ENCODE results near the gene ZNF683.

DNA sequence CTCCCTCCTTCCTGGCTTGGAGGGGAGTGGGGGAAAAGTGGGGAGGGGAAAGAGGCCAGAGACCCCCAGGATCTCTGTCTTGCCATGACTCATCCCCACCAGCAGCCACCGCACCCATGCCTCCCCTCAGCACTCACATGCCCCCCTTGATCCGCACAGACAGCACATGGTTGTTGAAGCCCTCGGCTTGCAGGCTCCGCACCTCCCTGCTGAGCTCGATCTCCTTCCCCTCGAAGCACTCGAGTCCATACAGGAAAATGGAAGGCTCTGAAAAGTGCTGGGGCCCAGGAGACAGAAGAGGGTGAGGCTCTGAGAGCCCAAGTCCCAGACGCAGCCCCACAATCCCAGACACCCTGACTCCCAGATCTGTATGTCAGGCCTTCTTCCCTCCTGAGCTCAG, 44.0 kb downstream of the ZNF683 start:
- TF ChIP-seq, protein P1, sequence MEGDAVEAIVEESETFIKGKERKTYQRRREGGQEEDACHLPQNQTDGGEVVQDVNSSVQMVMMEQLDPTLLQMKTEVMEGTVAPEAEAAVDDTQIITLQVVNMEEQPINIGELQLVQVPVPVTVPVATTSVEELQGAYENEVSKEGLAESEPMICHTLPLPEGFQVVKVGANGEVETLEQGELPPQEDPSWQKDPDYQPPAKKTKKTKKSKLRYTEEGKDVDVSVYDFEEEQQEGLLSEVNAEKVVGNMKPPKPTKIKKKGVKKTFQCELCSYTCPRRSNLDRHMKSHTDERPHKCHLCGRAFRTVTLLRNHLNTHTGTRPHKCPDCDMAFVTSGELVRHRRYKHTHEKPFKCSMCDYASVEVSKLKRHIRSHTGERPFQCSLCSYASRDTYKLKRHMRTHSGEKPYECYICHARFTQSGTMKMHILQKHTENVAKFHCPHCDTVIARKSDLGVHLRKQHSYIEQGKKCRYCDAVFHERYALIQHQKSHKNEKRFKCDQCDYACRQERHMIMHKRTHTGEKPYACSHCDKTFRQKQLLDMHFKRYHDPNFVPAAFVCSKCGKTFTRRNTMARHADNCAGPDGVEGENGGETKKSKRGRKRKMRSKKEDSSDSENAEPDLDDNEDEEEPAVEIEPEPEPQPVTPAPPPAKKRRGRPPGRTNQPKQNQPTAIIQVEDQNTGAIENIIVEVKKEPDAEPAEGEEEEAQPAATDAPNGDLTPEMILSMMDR (conservative IDR thresholded peaks at IDR 0.05 in 1 of 2, IDR thresholded peaks at IDR 0.05 in 1 of 2; ENCODE audit: low read depth in 1 of 2, low read length in 2 of 2): no peak
- no peak for TF ChIP-seq EZH2 (IDR thresholded peaks at IDR 0.05; ENCODE audit: low read length, missing control alignments)

Measured in fibroblast of lung (primary cell).